H9 (cell line): ENCODE results near the gene ATF7. TPM values are rescaled to one million over a fixed set of nuclear protein-coding genes. Genes with fewer than 3 reads are reported as not detected.

Source experiments
- DNase-seq: peaks from one replicate; pipeline ENCODE4 v3.0.0-alpha.2; 2017
- H2AFZ ChIP-seq: one replicate; pipeline ENCODE4 v1.6.1; 2013; ENCODE audit warnings: mild to moderate bottlenecking, low read length, control low read depth, moderate library complexity
- H2AK5ac ChIP-seq: 2 replicates; pipeline ENCODE4 v1.6.1; 2013; ENCODE audit warnings: low read length, control low read depth, mixed read lengths; ENCODE audit not compliant: insufficient read length
- H2BK120ac ChIP-seq: one replicate; pipeline ENCODE4 v1.6.1; 2013; ENCODE audit warnings: low read depth, mild to moderate bottlenecking, low read length, control low read depth, inconsistent platforms; ENCODE audit not compliant: poor library complexity, severe bottlenecking
- H2BK12ac ChIP-seq: 2 replicates; pipeline ENCODE4 v1.6.1; 2013; ENCODE audit warnings: low read length, control low read depth, mixed read lengths, low read depth; ENCODE audit not compliant: insufficient read length
- H2BK15ac ChIP-seq: 2 replicates; pipeline ENCODE4 v1.6.1; 2013; ENCODE audit warnings: low read depth, low read length, control low read depth
- H2BK20ac ChIP-seq: one replicate; pipeline ENCODE4 v1.6.1; 2013; ENCODE audit warnings: low read depth, mild to moderate bottlenecking, low read length, control low read depth, inconsistent platforms; ENCODE audit not compliant: poor library complexity, severe bottlenecking
- H2BK5ac ChIP-seq: 2 replicates; pipeline ENCODE4 v1.6.1; 2013; ENCODE audit warnings: low read length, control low read depth, mixed read lengths; ENCODE audit not compliant: insufficient read length
- H3K14ac ChIP-seq: 2 replicates; pipeline ENCODE4 v1.6.1; 2013; ENCODE audit warnings: low read length, control low read depth; ENCODE audit not compliant: insufficient read depth
- H3K18ac ChIP-seq: 2 replicates; pipeline ENCODE4 v1.6.1; 2013; ENCODE audit warnings: low read depth, mild to moderate bottlenecking, mixed read lengths, low read length, control low read depth; ENCODE audit not compliant: insufficient read length
- H3K23ac ChIP-seq: 2 replicates; pipeline ENCODE4 v1.6.1; 2013; ENCODE audit warnings: low read length, control low read depth, mixed read lengths, low read depth; ENCODE audit not compliant: insufficient read length
- H3K23me2 ChIP-seq: 2 replicates; pipeline ENCODE4 v1.6.1; 2013; ENCODE audit warnings: low read depth, mild to moderate bottlenecking, mixed read lengths, low read length, control low read depth; ENCODE audit not compliant: insufficient read length, poor library complexity, severe bottlenecking
- H3K27ac ChIP-seq: 2 replicates; pipeline ENCODE4 v1.5.1; 2013; ENCODE audit warnings: low read length, control low read depth, mixed read lengths, low read depth; ENCODE audit not compliant: insufficient read length
- H3K27me3 ChIP-seq: 2 replicates; pipeline ENCODE4 v1.6.1; 2013; ENCODE audit warnings: low read length, control low read depth, inconsistent platforms; ENCODE audit not compliant: insufficient read depth
- H3K4ac ChIP-seq: 2 replicates; pipeline ENCODE4 v1.6.1; 2013; ENCODE audit warnings: low read depth, mild to moderate bottlenecking, control low read depth, inconsistent platforms, low read length, moderate library complexity
- H3K4me1 ChIP-seq: 2 replicates; pipeline ENCODE4 v1.6.1; 2013; ENCODE audit warnings: low read length, control low read depth, inconsistent platforms; ENCODE audit not compliant: insufficient read depth
- H3K4me2 ChIP-seq: 2 replicates; pipeline ENCODE4 v1.6.1; 2013; ENCODE audit warnings: low read length, control low read depth, mixed read lengths; ENCODE audit not compliant: insufficient read length, insufficient read depth
- H3K56ac ChIP-seq: 2 replicates; pipeline ENCODE4 v1.6.1; 2013; ENCODE audit warnings: low read depth, mild to moderate bottlenecking, mixed read lengths, low read length, control low read depth; ENCODE audit not compliant: insufficient read length
- H3K79me1 ChIP-seq: 2 replicates; pipeline ENCODE4 v1.6.1; 2013; ENCODE audit warnings: low read depth, mild to moderate bottlenecking, moderate library complexity, low read length, control low read depth, inconsistent platforms; ENCODE audit not compliant: insufficient read depth, poor library complexity, severe bottlenecking
- H3K79me2 ChIP-seq: 2 replicates; pipeline ENCODE4 v1.6.1; 2013; ENCODE audit warnings: low read length, control low read depth, inconsistent platforms; ENCODE audit not compliant: insufficient read depth
- H3K9ac ChIP-seq: 2 replicates; pipeline ENCODE4 v1.6.1; 2013; ENCODE audit warnings: low read length, control low read depth, mixed read lengths; ENCODE audit not compliant: insufficient read length; ENCODE audit errors: extremely low read depth
- H3K9me3 ChIP-seq: one replicate; pipeline ENCODE4 v1.6.1; 2013; ENCODE audit warnings: low read depth, low read length, inconsistent platforms; ENCODE audit not compliant: control insufficient read depth
- H3T11ph ChIP-seq: one replicate; pipeline ENCODE4 v1.6.1; 2013; ENCODE audit warnings: mild to moderate bottlenecking, low read length, control low read depth, inconsistent platforms
- H4K20me1 ChIP-seq: one replicate; pipeline ENCODE4 v1.6.1; 2013; ENCODE audit not compliant: control insufficient read depth, insufficient read length, insufficient read depth
- H4K5ac ChIP-seq: 2 replicates; pipeline ENCODE4 v1.6.1; 2013; ENCODE audit warnings: low read depth, mild to moderate bottlenecking, mixed read lengths, low read length, control low read depth; ENCODE audit not compliant: insufficient read length
- H4K8ac ChIP-seq: replicated peaks from 2 replicates; pipeline ENCODE4 v1.6.1; 2013; ENCODE audit warnings: low read length, control low read depth, mixed read lengths, low read depth; ENCODE audit not compliant: insufficient read length
- H4K91ac ChIP-seq: 2 replicates; pipeline ENCODE4 v1.6.1; 2013; ENCODE audit warnings: low read depth, mild to moderate bottlenecking, moderate library complexity, mixed read lengths, low read length, control low read depth; ENCODE audit not compliant: insufficient read length
- H3K27ac Mint-ChIP-seq, 3 experiments: 2 replicates in 2 of 3; 3 replicates in 1 of 3; pipeline ENCODE4 v1.8.0; 2020 to 2021; ENCODE audit warnings: mixed read lengths in 3 of 3, mild to moderate bottlenecking in 1 of 3, moderate library complexity in 1 of 3
- H3K27me3 Mint-ChIP-seq: 2 replicates; pipeline ENCODE4 v1.8.0; 2021; ENCODE audit warnings: low read depth, mild to moderate bottlenecking, moderate library complexity, mixed read lengths
- H3K36me3 Mint-ChIP-seq, 3 experiments: 2 replicates in 2 of 3; 3 replicates in 1 of 3; pipeline ENCODE4 v1.8.0; 2020 to 2021; ENCODE audit warnings: low read depth in 3 of 3, mixed read lengths in 3 of 3; ENCODE audit not compliant: insufficient read depth in 1 of 3
- H3K4me1 Mint-ChIP-seq, 2 experiments: 2 replicates each; pipeline ENCODE4 v1.8.0; 2020; ENCODE audit warnings: mixed read lengths in 2 of 2
- H3K4me3 Mint-ChIP-seq, 2 experiments: 2 replicates in 1 of 2; 3 replicates in 1 of 2; pipeline ENCODE4 v1.8.0; 2020 to 2021; ENCODE audit warnings: mild to moderate bottlenecking in 2 of 2, mixed read lengths in 2 of 2, moderate library complexity in 1 of 2
- H3K9me3 Mint-ChIP-seq, 2 experiments: 2 replicates in 1 of 2; 3 replicates in 1 of 2; pipeline ENCODE4 v1.8.0; 2020; ENCODE audit warnings: mild to moderate bottlenecking in 2 of 2, mixed read lengths in 2 of 2, moderate library complexity in 1 of 2
- WGBS: extraction: QIAGEN DNeasy Blood & Tissue Kit; methylation state at CpG from one replicate; pipeline ENCODE4 v1.1.7; 2013; ENCODE audit warnings: missing lambda C conversion rate, low lambda C conversion rate, mixed read lengths; ENCODE audit not compliant: insufficient read length; ENCODE audit errors: extremely low coverage; 5-methylcytosine and 5-hydroxymethylcytosine counted together
- total RNA-seq: library from RNA; stranded (reverse); gene quantifications from 2 replicates; pipeline ENCODE4 v1.2.1, GENCODE V29; 2021
- TF ChIP-seq, protein P1 (sequence below): fragments of 200-600 bp; sonication (generic); conservative IDR thresholded peaks from 3 replicates; pipeline ENCODE4 v1.8.0; 2021; ENCODE audit warnings: antibody characterized with exemption, mild to moderate bottlenecking

Gene ATF7
- total RNA-seq, 1 experiment from 2014 or later, result 17.7 TPM

- Histone ChIP-seq H4K8ac (no peak overlapping the region), H3K9me3 (no peaks in the 10 kb centered on the region), H3K4me2 (no peak overlapping the region), H2BK12ac (no peak overlapping the region), H4K91ac (no peak overlapping the region), H3K23ac (no peak overlapping the region), H3K27ac (no peak overlapping the region), H3T11ph (no peak overlapping the region), H2BK120ac (no peak overlapping the region), H2AFZ (no peak overlapping the region), H2AK5ac (no peak overlapping the region), H3K23me2 (no peaks in the 10 kb centered on the region), H3K79me2 (no peaks in the 10 kb centered on the region), H3K4me1 (no peaks in the 10 kb centered on the region; the same call in 1 of the 2 replicates), H2BK15ac (no peak overlapping the region), H2BK5ac (no peak overlapping the region), H3K9ac (no peak overlapping the region), H3K4ac (no peak overlapping the region), H3K27me3 (no peaks in the 10 kb centered on the region), H4K20me1 (no peaks in the 10 kb centered on the region), H3K14ac (no peak overlapping the region), H3K79me1 (no peaks in the 10 kb centered on the region), H4K5ac (no peak overlapping the region), H3K18ac (no peak overlapping the region), H2BK20ac (no peak overlapping the region), H3K56ac (no peak overlapping the region)
- no CpG with 5 or more reads among the region's 10 CpGs for WGBS
- H3K36me3 Mint-ChIP-seq, result peaks cover 0 to 9% (median 0%) of the 10 kb centered on the region in 3 experiments; a peak in 2 of 7 replicates
- no peaks in the 10 kb centered on the region for H3K27me3 Mint-ChIP-seq
- no peak for DNase-seq
- H3K4me3 Mint-ChIP-seq, result no peak overlapping the region
- no peaks in the 10 kb centered on the region for H3K9me3 Mint-ChIP-seq
- peaks cover 23 to 27% of the 10 kb centered on the region in 2 experiments for H3K4me1 Mint-ChIP-seq
- peak overlapping the region in 2 of 3 experiments; percentile 34 to 38; a peak in 5 of 7 replicates for H3K27ac Mint-ChIP-seq
- TF ChIP-seq, protein P1, sequence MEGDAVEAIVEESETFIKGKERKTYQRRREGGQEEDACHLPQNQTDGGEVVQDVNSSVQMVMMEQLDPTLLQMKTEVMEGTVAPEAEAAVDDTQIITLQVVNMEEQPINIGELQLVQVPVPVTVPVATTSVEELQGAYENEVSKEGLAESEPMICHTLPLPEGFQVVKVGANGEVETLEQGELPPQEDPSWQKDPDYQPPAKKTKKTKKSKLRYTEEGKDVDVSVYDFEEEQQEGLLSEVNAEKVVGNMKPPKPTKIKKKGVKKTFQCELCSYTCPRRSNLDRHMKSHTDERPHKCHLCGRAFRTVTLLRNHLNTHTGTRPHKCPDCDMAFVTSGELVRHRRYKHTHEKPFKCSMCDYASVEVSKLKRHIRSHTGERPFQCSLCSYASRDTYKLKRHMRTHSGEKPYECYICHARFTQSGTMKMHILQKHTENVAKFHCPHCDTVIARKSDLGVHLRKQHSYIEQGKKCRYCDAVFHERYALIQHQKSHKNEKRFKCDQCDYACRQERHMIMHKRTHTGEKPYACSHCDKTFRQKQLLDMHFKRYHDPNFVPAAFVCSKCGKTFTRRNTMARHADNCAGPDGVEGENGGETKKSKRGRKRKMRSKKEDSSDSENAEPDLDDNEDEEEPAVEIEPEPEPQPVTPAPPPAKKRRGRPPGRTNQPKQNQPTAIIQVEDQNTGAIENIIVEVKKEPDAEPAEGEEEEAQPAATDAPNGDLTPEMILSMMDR, result no peak
These were observed 23.9 kb downstream of the ATF7 start for GRCh38 chr12:53602176-53602864.
